SIG-M5 treated with dmso at 0.1 percent for 504 hours (cell line): ENCODE measurements around the gene TMA7B.

Experiments
- DNase-seq: peaks from one replicate; lab custom pipeline; 2025; ENCODE audit not compliant: unreplicated experiment; lab: John Stamatoyannopoulos, UW

The TMA7B gene

GRCh38 chr22:39959640-39960447, at the start of gene TMA7B:
Gene TMA7B (plus strand): TSS chr22:39960397. CDS start chr22:39964375, 3,978 bp downstream.
- DNase-seq, result no peak

- no peak for DNase-seq
Observed at GRCh38 chr22:39910876-39911613, 49.2 kb upstream of the TMA7B start.

- no peak for DNase-seq
Observed at GRCh38 chr22:39913321-39913720, 46.9 kb upstream of the TMA7B start.

GRCh38 chr22:39913886-39914285, 46.3 kb upstream of the TMA7B start:
- no peak for DNase-seq

GRCh38 chr22:39914584-39914983, 45.6 kb upstream of the TMA7B start:
- no peak for DNase-seq

GRCh38 chr22:39915295-39915726, 44.9 kb upstream of the TMA7B start:
- DNase-seq, result no peak

GRCh38 chr22:39916496-39916895, 43.7 kb upstream of the TMA7B start:
- no peak for DNase-seq

GRCh38 chr22:39917197-39917643, 43.0 kb upstream of the TMA7B start:
- DNase-seq, result no peak

GRCh38 chr22:39917776-39918495, 42.3 kb upstream of the TMA7B start:
- DNase-seq, result no peak

GRCh38 chr22:39920134-39920743, 40.0 kb upstream of the TMA7B start:
- no peak for DNase-seq

- DNase-seq, result no peak
Observed at GRCh38 chr22:39923696-39924095, 36.5 kb upstream of the TMA7B start.

GRCh38 chr22:39924286-39924685, 35.9 kb upstream of the TMA7B start:
- no peak for DNase-seq

- DNase-seq, result no peak
Observed at GRCh38 chr22:39925273-39925672, 34.9 kb upstream of the TMA7B start.

GRCh38 chr22:39925909-39926679, 34.1 kb upstream of the TMA7B start:
- no peak for DNase-seq

- no peak for DNase-seq
Observed at GRCh38 chr22:39926753-39927152, 33.4 kb upstream of the TMA7B start.

- DNase-seq, result no peak
Observed at GRCh38 chr22:39927544-39927943, 32.7 kb upstream of the TMA7B start.

GRCh38 chr22:39928536-39929520, 31.4 kb upstream of the TMA7B start:
- DNase-seq, result no peak

GRCh38 chr22:39931251-39931650, 28.9 kb upstream of the TMA7B start:
- no peak for DNase-seq

- DNase-seq, result no peak
Observed at GRCh38 chr22:39932166-39932565, 28.0 kb upstream of the TMA7B start.
